Activated T-cell treated with anti-CD3 and anti-CD28 coated beads for 48 hours (primary cell): Measurements from ENCODE around the gene SZT2.
"Not testable (repeated sequence)": the region's sequence is repeated elsewhere in the genome, so short reads cannot be mapped to it uniquely, and the experiment has no call there.

Source experiments
- DNase-seq: peaks from one replicate; pipeline ENCODE4 v3.0.0-alpha.2; 2020; ENCODE audit warnings: low read depth

Gene SZT2

GRCh38 chr1:43454270-43455011 is 64.7 kb downstream of the SZT2 start:
- DNase-seq, result peak; percentile 52

GRCh38 chr1:43455213-43455889 is 65.7 kb downstream of the SZT2 start:
- no peak for DNase-seq

GRCh38 chr1:43458379-43458778 is 68.7 kb downstream of the SZT2 start:
- DNase-seq, result not testable (repeated sequence)

- DNase-seq, result no peak
Observed at GRCh38 chr1:43460988-43461693, 71.4 kb downstream of the SZT2 start.

- no peak for DNase-seq
Observed at GRCh38 chr1:43463479-43463878, 73.8 kb downstream of the SZT2 start.

- no peak for DNase-seq
Observed at GRCh38 chr1:43464681-43465504, 75.2 kb downstream of the SZT2 start.

- DNase-seq, result no peak
Observed at GRCh38 chr1:43465505-43466067, 75.9 kb downstream of the SZT2 start.

GRCh38 chr1:43466403-43466802 is 76.7 kb downstream of the SZT2 start:
- DNase-seq, result no peak

GRCh38 chr1:43468414-43468813 is 78.7 kb downstream of the SZT2 start:
- no peak for DNase-seq

- no peak for DNase-seq
Observed at GRCh38 chr1:43469932-43470331, 80.2 kb downstream of the SZT2 start.

- no peak for DNase-seq
Observed at GRCh38 chr1:43472087-43472462, 82.4 kb downstream of the SZT2 start.

GRCh38 chr1:43472463-43473151 is 82.9 kb downstream of the SZT2 start:
- DNase-seq, result not testable (repeated sequence)

GRCh38 chr1:43473463-43473862 is 83.8 kb downstream of the SZT2 start:
- no peak for DNase-seq

- DNase-seq, result not testable (repeated sequence)
Observed at GRCh38 chr1:43475611-43476401, 86.1 kb downstream of the SZT2 start.

- no peak for DNase-seq
Observed at GRCh38 chr1:43477716-43478115, 88.0 kb downstream of the SZT2 start.

GRCh38 chr1:43479414-43479813 is 89.7 kb downstream of the SZT2 start:
- no peak for DNase-seq

GRCh38 chr1:43481491-43481890 is 91.8 kb downstream of the SZT2 start:
- DNase-seq, result no peak

GRCh38 chr1:43482215-43482614 is 92.5 kb downstream of the SZT2 start:
- DNase-seq, result no peak

GRCh38 chr1:43484367-43484766 is 94.7 kb downstream of the SZT2 start:
- DNase-seq, result no peak

GRCh38 chr1:43488165-43488564 is 98.5 kb downstream of the SZT2 start:
- no peak for DNase-seq
